Omental fat pad (tissue), 4 donors: ENCODE measurements around the gene SKOR1. TPM values are rescaled to one million over a fixed set of nuclear protein-coding genes. Genes with fewer than 3 reads are reported as not detected.

ENCODE experiments used
- ATAC-seq: fragments of 150-250 bp; one replicate; pipeline ENCODE4 v1.9.1; 2016; ENCODE audit warnings: mild to moderate bottlenecking, moderate library complexity; ENCODE audit not compliant: low FRiP score
- DNase-seq: peaks from one replicate; pipeline ENCODE4 v3.0.0-alpha.2; 2019; ENCODE audit warnings: low spot score
- total RNA-seq, 4 donors: library from RNA; depleted of rRNA; stranded (reverse); fragments of >200 nt; gene quantifications; one replicate each; pipeline ENCODE4 v1.1.0, GENCODE V29; 2016
- TF ChIP-seq, protein P1 (sequence below), 3 donors: fragments of 450-650 bp; IDR thresholded peaks; one replicate each; pipeline ENCODE4 v1.5.1; 2016 to 2017; ENCODE audit warnings: antibody characterized with exemption in 3 of 3, mild to moderate bottlenecking in 3 of 3, moderate library complexity in 2 of 3

The SKOR1 gene
- total RNA-seq, 4 donors from 2014 or later = 0.19 to 1.1 (median 0.49) TPM

- no peak for ATAC-seq
- no peak for DNase-seq
- TF ChIP-seq, protein P1, sequence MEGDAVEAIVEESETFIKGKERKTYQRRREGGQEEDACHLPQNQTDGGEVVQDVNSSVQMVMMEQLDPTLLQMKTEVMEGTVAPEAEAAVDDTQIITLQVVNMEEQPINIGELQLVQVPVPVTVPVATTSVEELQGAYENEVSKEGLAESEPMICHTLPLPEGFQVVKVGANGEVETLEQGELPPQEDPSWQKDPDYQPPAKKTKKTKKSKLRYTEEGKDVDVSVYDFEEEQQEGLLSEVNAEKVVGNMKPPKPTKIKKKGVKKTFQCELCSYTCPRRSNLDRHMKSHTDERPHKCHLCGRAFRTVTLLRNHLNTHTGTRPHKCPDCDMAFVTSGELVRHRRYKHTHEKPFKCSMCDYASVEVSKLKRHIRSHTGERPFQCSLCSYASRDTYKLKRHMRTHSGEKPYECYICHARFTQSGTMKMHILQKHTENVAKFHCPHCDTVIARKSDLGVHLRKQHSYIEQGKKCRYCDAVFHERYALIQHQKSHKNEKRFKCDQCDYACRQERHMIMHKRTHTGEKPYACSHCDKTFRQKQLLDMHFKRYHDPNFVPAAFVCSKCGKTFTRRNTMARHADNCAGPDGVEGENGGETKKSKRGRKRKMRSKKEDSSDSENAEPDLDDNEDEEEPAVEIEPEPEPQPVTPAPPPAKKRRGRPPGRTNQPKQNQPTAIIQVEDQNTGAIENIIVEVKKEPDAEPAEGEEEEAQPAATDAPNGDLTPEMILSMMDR (IDR thresholded peaks at IDR 0.05) = no peak
Observed at GRCh38 chr15:67794832-67795574, 30.3 kb upstream of the SKOR1 start.

GRCh38 chr15:67796196-67797127 lies 28.8 kb upstream of the SKOR1 start:
- ATAC-seq (no peak), DNase-seq (no peak)
- TF ChIP-seq, protein P1 (IDR thresholded peaks at IDR 0.05) = no peak

DNA sequence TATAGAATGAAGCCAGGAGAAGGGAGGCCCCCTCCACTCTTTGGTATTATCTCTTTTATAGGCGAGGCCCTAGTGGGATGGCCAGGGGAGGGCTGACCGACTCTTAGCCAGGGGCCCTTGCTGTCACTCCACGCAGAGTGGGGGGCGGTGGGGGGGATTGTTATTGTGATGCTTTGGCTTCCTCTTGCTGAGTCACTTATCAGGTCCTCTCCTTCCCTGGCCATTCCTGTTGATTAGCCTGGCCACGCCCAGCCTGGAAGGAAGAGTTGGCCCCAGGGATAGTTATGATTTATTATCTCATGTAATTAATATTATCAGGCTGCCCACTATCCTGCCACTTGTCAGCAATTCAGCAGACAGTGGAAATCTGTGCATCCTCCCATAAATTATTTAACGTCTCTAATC lies 25.5 kb upstream of the SKOR1 start:
- DNase-seq (no peak), ATAC-seq (no peak)
- TF ChIP-seq, protein P1 (IDR thresholded peaks at IDR 0.05) = no peak

- DNase-seq (no peak), ATAC-seq (no peak)
- TF ChIP-seq, protein P1 (IDR thresholded peaks at IDR 0.05) = no peak
Observed at GRCh38 chr15:67801142-67801541, 24.2 kb upstream of the SKOR1 start.

- no peak for DNase-seq
- ATAC-seq = no peak
- TF ChIP-seq, protein P1 (IDR thresholded peaks at IDR 0.05) = no peak
Observed at GRCh38 chr15:67801926-67802914, 23.1 kb upstream of the SKOR1 start.

DNA sequence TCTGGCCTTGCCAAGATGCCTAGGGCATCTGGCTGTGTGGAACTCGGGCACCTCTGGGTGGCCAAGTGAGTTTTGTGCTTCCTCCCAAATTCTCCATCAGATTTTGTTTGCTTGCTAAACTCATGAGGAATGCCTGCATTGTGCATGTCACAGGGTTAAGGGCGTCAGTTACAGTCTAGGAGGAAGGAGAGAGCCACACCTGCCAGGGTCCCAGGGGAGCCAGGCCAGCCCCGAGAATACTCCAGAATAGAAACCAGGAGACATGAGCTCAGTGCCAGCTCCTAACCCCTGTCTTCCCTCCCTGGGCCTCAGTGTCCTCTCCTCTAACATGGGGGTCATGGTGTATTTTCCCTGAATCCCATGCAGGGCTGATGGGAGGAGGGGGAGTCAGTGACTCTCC lies 22.0 kb upstream of the SKOR1 start:
- TF ChIP-seq, protein P1 (IDR thresholded peaks at IDR 0.05) = no peak
- ATAC-seq = no peak
- DNase-seq = no peak
